Stimulated activated CD8-positive, alpha-beta memory T cell treated with anti-CD3 and anti-CD28 coated beads, Interleukin-15, amount 100 ng/mL, for 4 hours (primary cell): ENCODE data around the gene EGFL7.

Experiments
- DNase-seq, 2 donors: peaks; one replicate each; pipeline ENCODE4 v3.0.0-alpha.2; 2020; ENCODE audit warnings: low read depth in 2 of 2

EGFL7 gene

GRCh38 chr9:136624184-136624951 is 38.3 kb upstream of the EGFL7 start:
- no peak for DNase-seq

- no peak for DNase-seq
These were observed 37.3 kb upstream of the EGFL7 start for GRCh38 chr9:136625101-136626065.

- DNase-seq: no peak
These were observed 36.5 kb upstream of the EGFL7 start for GRCh38 chr9:136626066-136626725.

- no peak for DNase-seq
These were observed 35.7 kb upstream of the EGFL7 start for GRCh38 chr9:136626740-136627642.

GRCh38 chr9:136627703-136628102 is 35.0 kb upstream of the EGFL7 start:
- DNase-seq: no peak

- no peak for DNase-seq
These were observed 34.4 kb upstream of the EGFL7 start for GRCh38 chr9:136628268-136628667.

GRCh38 chr9:136629001-136629878 is 33.5 kb upstream of the EGFL7 start:
- no peak for DNase-seq

- peak in 1 of 2 donors; percentile 20 for DNase-seq
These were observed 32.6 kb upstream of the EGFL7 start for GRCh38 chr9:136629879-136630661.

- DNase-seq: no peak
These were observed 32.1 kb upstream of the EGFL7 start for GRCh38 chr9:136630662-136630992.

GRCh38 chr9:136631038-136632000 is 31.4 kb upstream of the EGFL7 start:
- peak; percentile 34 to 52 for DNase-seq

- peak in 1 of 2 donors; percentile 25 for DNase-seq
These were observed 30.6 kb upstream of the EGFL7 start for GRCh38 chr9:136632072-136632471.

- DNase-seq: peak in 1 of 2 donors; percentile 23
These were observed 30.1 kb upstream of the EGFL7 start for GRCh38 chr9:136632491-136633106.

- no peak for DNase-seq
These were observed 27.8 kb upstream of the EGFL7 start for GRCh38 chr9:136634904-136635303.

GRCh38 chr9:136640171-136641111 is 22.3 kb upstream of the EGFL7 start:
- DNase-seq: no peak

GRCh38 chr9:136642439-136642921 is 20.2 kb upstream of the EGFL7 start:
- no peak for DNase-seq

- DNase-seq: no peak
These were observed 18.9 kb upstream of the EGFL7 start for GRCh38 chr9:136643596-136644342.
